Activated T-cell treated with anti-CD3 and anti-CD28 coated beads, Interleukin-2, amount 50 U/mL, for 72 hours (primary cell): ENCODE results near the gene CREBL2. TPM values are rescaled to one million over a fixed set of nuclear protein-coding genes. Genes with fewer than 3 reads are reported as not detected.

Experiments
- ATAC-seq, 2 donors: fragments of 150-1000 bp; cut with Tn5 transposase; replicated peaks in 1 of 2; 2 replicates each; pipeline ENCODE4 v1.10.0; 2021; ENCODE audit warnings: moderate library complexity in 2 of 2, mild to moderate bottlenecking in 1 of 2
- DNase-seq, 2 donors: peaks; one replicate each; pipeline ENCODE4 v3.0.0; 2021 to 2022; ENCODE audit warnings: mixed read lengths in 1 of 2
- H3K27ac Mint-ChIP-seq: one replicate; pipeline ENCODE4 v1.8.0; 2022; ENCODE audit warnings: mild to moderate bottlenecking, moderate library complexity, mixed read lengths
- H3K27me3 Mint-ChIP-seq: one replicate; pipeline ENCODE4 v1.8.0; 2022; ENCODE audit warnings: low read depth, mixed read lengths
- H3K36me3 Mint-ChIP-seq, 2 donors: one replicate each; pipeline ENCODE4 v1.8.0; 2022; ENCODE audit warnings: mixed read lengths in 2 of 2, mild to moderate bottlenecking in 1 of 2; ENCODE audit not compliant: insufficient read depth in 2 of 2
- H3K4me1 Mint-ChIP-seq: one replicate; pipeline ENCODE4 v1.8.0; 2022; ENCODE audit warnings: low read depth, mixed read lengths
- H3K4me3 Mint-ChIP-seq, 2 donors: one replicate each; pipeline ENCODE4 v1.8.0; 2022; ENCODE audit warnings: mild to moderate bottlenecking in 2 of 2, mixed read lengths in 2 of 2, moderate library complexity in 2 of 2
- H3K9me3 Mint-ChIP-seq, 2 donors: one replicate each; pipeline ENCODE4 v1.8.0; 2022; ENCODE audit warnings: mixed read lengths in 2 of 2
- total RNA-seq, 2 donors: library from RNA; stranded (reverse); gene quantifications; one replicate each; pipeline ENCODE4 v1.2.3, GENCODE V29; 2022

The CREBL2 gene
- total RNA-seq, 2 donors from 2014 or later = 27.7 to 32.7 TPM

DNA sequence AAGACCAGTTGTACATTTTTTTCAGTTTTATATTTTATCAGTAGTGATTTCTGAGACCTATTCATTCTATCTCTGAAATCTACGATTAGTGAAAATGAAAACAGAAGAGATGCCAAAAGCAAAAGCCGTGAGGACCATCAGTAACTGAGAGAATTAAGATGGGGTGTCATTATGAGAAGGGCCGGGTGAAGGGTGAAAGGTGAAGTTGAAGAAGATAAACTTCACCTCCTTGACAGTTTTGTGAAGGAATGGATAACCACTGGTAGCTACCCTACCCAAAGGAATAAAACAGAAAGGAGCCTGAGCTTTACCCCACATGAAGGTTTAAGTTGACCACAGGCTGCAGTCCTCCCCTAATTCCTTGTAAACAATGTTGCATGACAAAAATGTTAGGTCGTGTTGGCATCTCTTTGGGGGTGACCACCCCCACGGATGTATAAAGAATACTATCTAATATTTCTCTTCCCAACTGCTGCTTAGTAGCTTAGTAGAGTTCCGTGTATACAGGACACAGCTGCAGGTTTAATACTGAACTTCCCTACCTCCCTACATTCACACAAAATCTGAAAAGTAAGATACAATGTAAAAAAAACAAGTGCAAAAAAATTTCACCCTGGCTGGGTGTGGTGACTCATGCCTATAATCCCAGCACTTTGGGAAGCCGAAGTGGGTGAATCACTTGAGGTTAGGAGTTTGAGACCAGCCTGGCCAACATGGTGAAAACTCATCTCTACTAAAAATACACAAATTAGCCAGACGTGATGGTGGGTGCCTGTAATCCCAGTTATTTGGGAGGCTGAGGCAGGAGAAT is 60.4 kb downstream of the CREBL2 start:
- H3K4me3 Mint-ChIP-seq = peak overlapping the region; percentile 29 to 45
- DNase-seq (peak; percentile 21 to 33), ATAC-seq (no peak)
- H3K36me3 Mint-ChIP-seq = peaks cover 3 to 5% of the 10 kb centered on the region in 2 donors
- no peaks in the 10 kb centered on the region for H3K9me3 Mint-ChIP-seq
- H3K27me3 Mint-ChIP-seq = no peaks in the 10 kb centered on the region
- peak overlapping the region; percentile 76 for H3K27ac Mint-ChIP-seq
- peaks cover 25% of the 10 kb centered on the region for H3K4me1 Mint-ChIP-seq

DNA sequence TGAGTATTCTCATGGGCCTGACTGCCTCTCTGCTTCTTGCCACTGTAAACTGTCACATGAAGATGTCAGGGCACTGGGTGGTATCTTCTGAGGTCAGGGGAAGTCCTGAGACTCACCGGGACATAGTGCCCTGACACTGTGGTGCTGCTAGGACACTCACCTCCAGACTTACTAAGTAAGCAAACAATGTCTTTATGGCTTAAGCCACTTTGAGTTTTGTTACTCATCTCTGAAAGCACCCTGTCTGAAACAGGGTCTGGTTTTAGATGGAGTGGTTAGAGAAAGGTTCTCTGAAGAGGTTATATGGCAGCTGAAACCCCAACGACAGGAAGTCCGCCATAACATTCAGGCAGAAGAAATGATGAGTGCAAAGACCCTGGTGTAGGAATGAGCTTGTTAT is 61.6 kb downstream of the CREBL2 start:
- H3K27ac Mint-ChIP-seq = peak overlapping the region; percentile 5
- H3K4me1 Mint-ChIP-seq = peaks cover 25% of the 10 kb centered on the region
- peaks cover 3 to 5% of the 10 kb centered on the region in 2 donors for H3K36me3 Mint-ChIP-seq
- H3K27me3 Mint-ChIP-seq = no peaks in the 10 kb centered on the region
- ATAC-seq (peak; percentile 98), DNase-seq (peak; percentile 70 to 77)
- H3K9me3 Mint-ChIP-seq = no peaks in the 10 kb centered on the region
- peak overlapping the region; percentile 29 to 49 for H3K4me3 Mint-ChIP-seq

GRCh38 chr12:12676605-12677004 is 64.9 kb downstream of the CREBL2 start:
- Mint-ChIP-seq H3K27ac (no peak overlapping the region), H3K27me3 (no peaks in the 10 kb centered on the region), H3K36me3 (peaks cover 3% of the 10 kb centered on the region in 2 donors), H3K4me1 (peaks cover 25% of the 10 kb centered on the region), H3K4me3 (no peak overlapping the region), H3K9me3 (no peaks in the 10 kb centered on the region)
- DNase-seq (no peak), ATAC-seq (no peak)

DNA sequence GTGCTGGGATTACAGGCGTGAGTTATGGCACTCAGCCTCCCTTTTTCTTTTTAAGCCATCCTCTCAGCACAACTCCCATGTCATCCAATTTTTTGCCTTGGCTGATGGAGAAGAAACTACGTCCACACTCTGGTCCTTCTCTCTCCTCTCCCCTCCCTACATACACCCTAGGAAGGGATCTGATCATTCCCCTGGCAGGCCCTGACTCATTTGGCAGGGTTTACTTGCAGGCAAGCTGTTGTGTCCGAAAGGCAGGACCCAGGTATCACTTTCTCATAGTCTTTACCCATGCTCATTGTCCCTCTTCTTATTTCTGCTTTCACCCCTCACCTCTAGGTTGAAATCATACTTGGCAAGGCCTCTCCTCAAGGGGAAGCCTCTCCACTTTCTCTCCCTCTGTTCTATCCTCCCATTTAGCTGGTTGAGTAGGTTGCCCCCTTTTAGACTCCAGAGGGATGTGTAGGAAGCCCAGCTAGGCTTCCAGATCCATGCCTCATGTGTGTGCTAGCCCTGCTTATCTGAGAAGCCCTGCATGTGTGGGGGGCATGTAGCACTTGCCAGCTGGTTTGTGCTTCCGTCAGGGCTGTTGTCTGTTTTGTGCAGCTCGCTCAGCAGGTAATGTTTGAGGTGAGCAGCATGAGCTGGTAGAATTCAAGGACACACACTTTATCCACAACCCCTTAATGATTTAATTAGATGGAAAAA is 69.5 kb downstream of the CREBL2 start:
- peaks cover 6% of the 10 kb centered on the region for H3K4me1 Mint-ChIP-seq
- no peak for ATAC-seq
- H3K36me3 Mint-ChIP-seq = peaks cover 0 to 2% of the 10 kb centered on the region in 2 donors
- no peak overlapping the region for H3K27ac Mint-ChIP-seq
- H3K9me3 Mint-ChIP-seq = no peaks in the 10 kb centered on the region
- H3K4me3 Mint-ChIP-seq = no peak overlapping the region
- no peak for DNase-seq
- H3K27me3 Mint-ChIP-seq = no peaks in the 10 kb centered on the region

GRCh38 chr12:12682284-12682683 is 70.6 kb downstream of the CREBL2 start:
- no peaks in the 10 kb centered on the region for H3K9me3 Mint-ChIP-seq
- no peak overlapping the region for H3K4me3 Mint-ChIP-seq
- H3K27ac Mint-ChIP-seq = no peak overlapping the region
- peaks cover 0 to 2% of the 10 kb centered on the region in 2 donors for H3K36me3 Mint-ChIP-seq
- H3K4me1 Mint-ChIP-seq = no peaks in the 10 kb centered on the region
- H3K27me3 Mint-ChIP-seq = no peaks in the 10 kb centered on the region
- no peak for ATAC-seq
- DNase-seq = no peak

- Mint-ChIP-seq H3K4me3 (no peak overlapping the region), H3K36me3 (peaks cover 2 to 5% of the 10 kb centered on the region in 2 donors), H3K4me1 (no peaks in the 10 kb centered on the region), H3K27me3 (no peaks in the 10 kb centered on the region), H3K9me3 (no peaks in the 10 kb centered on the region), H3K27ac (no peak overlapping the region)
- no peak for ATAC-seq
- DNase-seq = no peak
Measured at GRCh38 chr12:12683136-12683697, 71.5 kb downstream of the CREBL2 start.

DNA sequence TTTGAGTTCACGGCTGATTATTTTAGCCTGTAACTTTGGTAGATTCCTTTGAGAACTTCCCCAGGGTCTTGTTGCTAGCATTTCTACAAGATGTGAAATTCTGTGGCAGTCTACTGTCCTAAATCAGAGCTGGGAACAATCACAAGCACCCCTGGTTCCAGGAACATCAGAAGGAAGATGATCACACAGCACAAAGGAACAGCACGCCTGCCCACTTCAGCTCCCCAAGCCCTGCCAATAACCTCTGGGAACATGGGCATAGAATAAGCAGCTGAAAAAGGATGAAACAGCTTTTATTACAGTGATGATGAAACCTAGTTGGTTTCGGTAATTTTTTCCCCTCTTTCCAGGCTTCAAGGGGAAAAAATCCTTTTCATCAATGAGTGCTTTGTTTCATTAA is 72.0 kb downstream of the CREBL2 start:
- Mint-ChIP-seq H3K36me3 (peaks cover 4 to 7% of the 10 kb centered on the region in 2 donors), H3K4me1 (peaks cover under 1% of the 10 kb centered on the region), H3K27ac (no peak overlapping the region), H3K9me3 (no peaks in the 10 kb centered on the region), H3K4me3 (no peak overlapping the region), H3K27me3 (no peaks in the 10 kb centered on the region)
- ATAC-seq (no peak), DNase-seq (no peak)

DNA sequence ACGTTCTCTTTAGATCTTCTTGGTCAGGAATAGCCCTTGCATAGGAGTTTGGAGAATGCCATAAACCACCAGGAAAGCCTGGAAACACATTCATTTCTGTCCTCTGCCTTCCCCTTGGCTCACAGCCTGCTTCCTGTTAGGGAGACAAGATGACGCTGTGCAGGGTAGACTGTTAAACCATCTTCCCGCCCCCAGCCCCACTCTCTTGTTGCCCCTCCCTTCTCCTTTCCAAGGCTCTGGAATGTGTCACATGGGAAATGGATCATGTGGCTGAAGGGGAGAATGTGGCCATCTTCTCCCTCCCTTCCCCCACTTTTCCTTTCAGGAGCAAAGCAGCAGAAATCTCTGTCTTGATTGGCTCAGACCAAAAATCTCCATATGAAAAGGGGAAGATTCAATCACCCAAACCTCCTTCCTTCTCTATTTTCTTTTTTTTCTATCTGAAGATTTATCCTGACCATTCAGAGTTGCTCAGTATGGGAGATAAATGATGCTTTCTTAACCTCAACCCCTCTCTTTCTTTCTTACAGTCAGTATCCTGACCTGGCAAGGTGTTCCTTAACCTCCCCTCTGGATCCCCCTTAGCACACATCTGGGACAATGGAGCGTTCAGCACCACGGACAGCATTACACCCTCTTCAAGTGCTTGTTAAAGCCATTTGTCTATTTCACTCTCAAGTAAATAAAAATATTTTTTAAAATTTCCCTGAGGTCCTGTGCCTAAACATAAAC is 72.9 kb downstream of the CREBL2 start:
- peaks cover 9% of the 10 kb centered on the region for H3K4me1 Mint-ChIP-seq
- H3K36me3 Mint-ChIP-seq = peaks cover 4 to 8% of the 10 kb centered on the region in 2 donors
- H3K27me3 Mint-ChIP-seq = no peaks in the 10 kb centered on the region
- H3K27ac Mint-ChIP-seq = no peak overlapping the region
- DNase-seq = no peak
- H3K4me3 Mint-ChIP-seq = no peak overlapping the region
- no peak for ATAC-seq
- H3K9me3 Mint-ChIP-seq = no peaks in the 10 kb centered on the region

DNA sequence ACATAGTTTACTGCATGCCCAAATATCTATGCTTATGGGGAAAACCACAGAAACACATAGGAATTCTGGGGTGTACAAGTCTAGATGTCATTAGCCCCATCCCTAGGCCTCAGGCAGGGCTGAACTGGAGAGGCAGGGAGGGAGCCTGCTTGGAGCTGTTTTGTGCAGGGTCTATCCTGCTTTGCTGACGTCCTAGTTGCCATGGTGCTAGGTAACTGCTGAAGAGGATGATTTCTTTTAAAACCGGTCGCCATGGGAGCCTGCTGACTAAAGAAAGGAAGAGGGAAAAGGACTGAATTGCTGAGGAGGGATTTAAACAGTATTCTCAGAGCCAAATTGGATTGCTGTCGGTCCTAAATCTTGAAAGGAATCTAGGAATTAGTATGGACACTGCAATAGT is 73.6 kb downstream of the CREBL2 start:
- Mint-ChIP-seq H3K4me1 (peaks cover 16% of the 10 kb centered on the region), H3K9me3 (no peaks in the 10 kb centered on the region), H3K4me3 (no peak overlapping the region), H3K36me3 (peaks cover 4 to 8% of the 10 kb centered on the region in 2 donors), H3K27ac (no peak overlapping the region), H3K27me3 (no peaks in the 10 kb centered on the region)
- DNase-seq = no peak
- ATAC-seq = no peak

DNA sequence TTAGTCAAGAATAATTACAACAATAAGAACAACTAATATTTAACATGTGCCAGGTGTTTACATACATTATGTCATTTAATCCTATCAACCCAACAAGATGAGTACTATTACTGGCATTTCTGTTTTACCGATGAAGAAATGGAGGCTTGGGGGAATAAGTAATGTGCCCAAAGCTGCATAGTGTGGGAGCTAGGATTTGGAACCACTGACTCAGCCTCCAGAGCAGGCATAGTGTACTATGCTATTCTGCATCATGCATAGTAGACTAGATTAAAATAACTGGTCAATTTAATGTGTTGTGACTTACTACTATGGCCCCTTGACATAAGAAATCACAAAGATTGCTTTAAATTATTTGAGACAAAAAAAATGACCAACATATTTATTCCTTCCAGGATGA is 74.8 kb downstream of the CREBL2 start:
- Mint-ChIP-seq H3K4me1 (peaks cover 24% of the 10 kb centered on the region), H3K27me3 (no peaks in the 10 kb centered on the region), H3K36me3 (peaks cover 4 to 12% of the 10 kb centered on the region in 2 donors), H3K4me3 (no peak overlapping the region), H3K9me3 (no peaks in the 10 kb centered on the region), H3K27ac (no peak overlapping the region)
- ATAC-seq (no peak), DNase-seq (no peak)

GRCh38 chr12:12686925-12687324 is 75.2 kb downstream of the CREBL2 start:
- no peaks in the 10 kb centered on the region for H3K27me3 Mint-ChIP-seq

DNA sequence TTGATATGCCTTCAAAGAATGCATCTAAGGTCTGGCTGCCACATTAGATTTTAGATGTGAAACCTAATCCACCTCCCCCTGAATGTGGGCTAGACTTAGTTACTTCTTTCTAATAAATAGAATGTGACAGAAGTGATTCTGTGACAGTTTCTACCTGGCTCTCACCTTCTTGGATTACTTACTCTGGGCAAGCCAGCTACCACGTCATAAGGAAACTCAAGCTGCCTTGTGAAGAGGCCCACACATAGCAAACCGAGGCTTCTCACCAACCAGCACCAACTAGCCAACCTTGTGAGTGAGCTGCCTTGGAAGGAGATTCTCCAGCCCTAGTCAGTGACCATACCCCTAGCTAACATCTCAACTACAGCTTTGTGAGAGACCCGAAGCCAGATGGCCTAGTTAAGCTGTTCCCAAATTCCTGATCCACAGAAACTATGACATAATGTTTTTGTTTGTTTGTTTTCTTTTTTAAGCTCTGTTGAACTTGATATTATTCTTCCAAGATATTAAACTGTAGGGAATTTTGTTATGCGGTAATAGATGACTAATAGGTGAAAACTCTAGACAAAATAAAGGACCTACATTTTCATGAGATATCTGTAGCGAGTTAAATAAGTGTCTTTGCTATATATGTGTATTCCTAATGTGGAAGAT is 78.1 kb downstream of the CREBL2 start:
- H3K27me3 Mint-ChIP-seq = no peaks in the 10 kb centered on the region
- peak overlapping the region; percentile 15 to 58 for H3K4me3 Mint-ChIP-seq
- no peaks in the 10 kb centered on the region for H3K9me3 Mint-ChIP-seq
- ATAC-seq (peak; percentile 81), DNase-seq (peak; percentile 29 to 34)
- no peak overlapping the region for H3K27ac Mint-ChIP-seq
- peaks cover 49% of the 10 kb centered on the region for H3K4me1 Mint-ChIP-seq
- peaks cover 8 to 18% of the 10 kb centered on the region in 2 donors for H3K36me3 Mint-ChIP-seq

More at GRCh38 chr12:12686925-12687324, 75.2 kb downstream of the CREBL2 start:
- DNase-seq (no peak), ATAC-seq (no peak)
- Mint-ChIP-seq H3K4me3 (no peak overlapping the region), H3K9me3 (no peaks in the 10 kb centered on the region), H3K36me3 (peaks cover 4 to 13% of the 10 kb centered on the region in 2 donors), H3K4me1 (peaks cover 29% of the 10 kb centered on the region), H3K27ac (no peak overlapping the region)
